Right renal pelvis (tissue), 4 donors: ENCODE measurements around the gene NUDCD3. TPM values are rescaled to one million over a fixed set of nuclear protein-coding genes. Genes with fewer than 3 reads are reported as not detected.

ENCODE experiments used
- polyA plus RNA-seq, 4 donors: library from polyadenylated mRNA; unstranded; fragments of 120-200 nt; gene quantifications; one replicate each; pipeline ENCODE4 v1.2.1, GENCODE V29; 2013; ENCODE audit not compliant: insufficient read length in 4 of 4

Gene NUDCD3
- polyA plus RNA-seq, 4 donors = 82.1 to 87.9 (median 84.6) TPM

Other genes starting within 250 kb of the NUDCD3 start
- gene CAMK2B, start 165.1 kb downstream of the NUDCD3 start, polyA plus RNA-seq = 1 to 10 TPM; 2.1 to 2.9 (median 2.3) TPM
- gene NPC1L1, start 50.7 kb upstream of the NUDCD3 start, polyA plus RNA-seq = 1 to 10 TPM; 2.4 to 3.9 (median 2.7) TPM
- 10 to 100 TPM; 73.9 to 91.2 (median 79.1) TPM for gene DDX56, start 83.2 kb upstream of the NUDCD3 start, polyA plus RNA-seq
- 100 to 1,000 TPM; 134 to 149 (median 143) TPM for gene TMED4, start 91.6 kb upstream of the NUDCD3 start, polyA plus RNA-seq
- gene OGDH, start 116.0 kb upstream of the NUDCD3 start, polyA plus RNA-seq = 10 to 100 TPM; 86.3 to 99.6 (median 94.2) TPM